Islet precursor cell (in vitro differentiated cells): ENCODE measurements around the gene C4BPB.
"Not testable (repeated sequence)": the region's sequence is repeated elsewhere in the genome, so short reads cannot be mapped to it uniquely, and the experiment has no call there.

ENCODE experiments used
- DNase-seq: peaks from one replicate; pipeline ENCODE4 v3.0.0-alpha.2; 2018

Gene C4BPB, protein sequence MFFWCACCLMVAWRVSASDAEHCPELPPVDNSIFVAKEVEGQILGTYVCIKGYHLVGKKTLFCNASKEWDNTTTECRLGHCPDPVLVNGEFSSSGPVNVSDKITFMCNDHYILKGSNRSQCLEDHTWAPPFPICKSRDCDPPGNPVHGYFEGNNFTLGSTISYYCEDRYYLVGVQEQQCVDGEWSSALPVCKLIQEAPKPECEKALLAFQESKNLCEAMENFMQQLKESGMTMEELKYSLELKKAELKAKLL

DNA sequence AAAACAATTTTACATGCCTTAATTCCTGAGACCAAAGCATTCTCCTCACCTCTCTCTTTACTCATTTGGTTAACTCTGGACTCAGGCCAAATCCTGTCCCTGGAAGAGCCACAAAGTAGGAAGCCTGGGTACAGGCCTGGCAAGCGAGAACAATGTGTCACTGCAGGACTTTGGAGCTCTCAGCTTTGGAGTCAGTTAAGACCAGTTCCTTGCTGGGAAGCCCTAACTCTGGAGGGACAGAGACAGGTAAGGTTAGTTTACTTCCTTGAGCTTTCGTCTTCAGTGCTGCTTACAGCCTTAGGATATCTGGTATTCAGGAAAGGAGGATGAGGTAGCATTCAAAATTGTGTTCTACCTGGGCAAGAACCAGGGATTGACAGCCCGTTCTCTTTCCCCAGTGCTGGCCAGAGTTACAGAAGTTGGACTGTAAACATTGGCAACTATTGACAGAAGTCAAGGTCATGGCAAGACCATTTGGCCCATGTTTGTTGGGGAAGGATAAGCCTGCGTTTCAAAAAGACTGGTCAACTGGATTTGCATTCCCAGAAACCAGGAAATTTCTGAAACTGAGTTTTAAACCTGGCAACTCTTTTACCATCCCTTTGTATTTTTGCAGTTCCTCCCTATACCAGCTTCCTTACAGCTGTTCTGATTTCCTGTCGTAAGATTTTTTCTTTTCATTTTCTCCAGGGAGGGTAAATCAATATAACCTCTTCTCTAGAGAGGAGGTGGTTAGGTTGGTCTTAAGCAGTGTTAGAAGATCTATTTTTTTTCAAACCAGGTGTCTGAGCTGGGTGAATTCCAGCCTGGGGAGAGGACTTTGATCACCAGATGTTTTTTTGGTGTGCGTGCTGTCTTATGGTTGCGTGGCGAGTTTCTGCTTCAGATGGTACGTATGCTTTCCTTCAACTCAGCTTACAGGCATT, at the start of gene C4BPB:
C4BPB (plus strand) TSS at position 160 of the 926 bp plus-strand sequence; CDS start at position 832, 672 bp downstream.
- no peak for DNase-seq

DNA sequence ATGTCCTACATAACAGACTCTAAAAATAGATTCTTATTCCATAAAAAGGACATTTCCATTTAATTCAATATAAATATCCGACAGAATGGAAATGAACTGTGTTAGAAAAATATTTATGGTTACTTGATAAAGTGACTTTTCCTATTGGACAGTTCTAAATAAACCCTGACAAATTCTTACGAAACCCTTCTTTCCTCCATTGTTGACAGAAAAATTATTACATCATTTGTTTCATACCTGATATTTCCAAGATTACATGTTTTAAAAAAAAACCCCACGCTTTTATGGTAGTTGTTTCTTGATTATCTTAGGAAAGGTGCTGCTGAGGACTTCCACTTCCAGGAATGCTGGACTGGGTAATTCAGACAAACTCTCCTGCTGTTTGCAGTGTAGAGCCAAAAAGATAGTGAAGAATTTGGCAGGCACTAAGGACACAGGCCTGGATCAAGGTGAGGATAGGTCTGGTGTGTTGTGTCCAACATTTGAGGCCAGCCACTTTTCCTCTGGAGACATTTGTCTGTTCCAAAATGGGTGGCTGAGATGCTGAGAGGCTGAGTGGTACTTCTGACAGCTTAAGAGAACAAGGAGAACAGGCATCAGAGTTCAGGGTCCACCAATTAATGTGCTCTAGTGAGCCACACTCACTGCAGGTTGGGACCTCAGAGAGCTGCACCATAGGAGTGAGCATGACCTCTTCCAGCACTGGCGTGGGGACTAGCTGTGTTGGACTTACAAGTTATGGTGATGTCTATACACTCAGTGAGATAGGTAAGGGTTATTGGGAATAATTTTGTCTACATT, 49.1 kb upstream of the C4BPB start:
- no peak for DNase-seq

DNA sequence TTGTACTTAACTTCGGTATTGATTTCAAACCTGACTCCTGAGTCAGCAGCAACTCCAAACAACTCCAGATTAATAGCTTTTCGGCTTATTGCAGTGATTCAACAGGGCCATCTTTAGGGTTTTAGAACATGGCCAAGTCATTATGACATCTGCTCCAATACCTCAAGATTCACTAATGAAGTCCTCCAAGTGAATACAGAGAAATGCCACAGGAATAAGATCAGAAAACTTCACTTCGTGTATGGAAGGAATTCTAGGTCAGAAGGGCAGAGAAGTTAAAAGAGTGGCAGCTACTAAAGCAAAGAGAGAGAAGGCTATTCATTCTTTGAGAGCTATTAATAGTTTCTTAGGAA, 48.5 kb upstream of the C4BPB start:
- DNase-seq = no peak

DNA sequence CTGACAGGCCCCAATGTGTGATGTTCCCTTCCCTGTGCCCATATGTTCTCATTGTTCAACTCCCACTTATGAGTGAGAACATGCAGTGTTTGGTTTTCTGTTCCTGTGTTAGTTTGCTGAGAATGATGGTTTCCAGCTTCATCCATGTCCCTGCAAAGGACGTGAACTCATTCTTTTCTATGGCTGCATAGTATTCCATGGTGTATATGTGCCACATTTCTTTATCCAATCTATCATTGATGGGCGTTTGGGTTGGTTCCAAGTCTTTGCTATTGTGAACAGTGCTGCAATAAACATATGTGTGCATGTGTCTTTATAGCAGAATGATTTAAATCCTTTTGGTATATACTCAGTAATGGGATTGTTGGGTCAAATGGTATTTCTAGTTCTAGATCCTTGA, 47.3 kb upstream of the C4BPB start:
- DNase-seq = not testable (repeated sequence)

DNA sequence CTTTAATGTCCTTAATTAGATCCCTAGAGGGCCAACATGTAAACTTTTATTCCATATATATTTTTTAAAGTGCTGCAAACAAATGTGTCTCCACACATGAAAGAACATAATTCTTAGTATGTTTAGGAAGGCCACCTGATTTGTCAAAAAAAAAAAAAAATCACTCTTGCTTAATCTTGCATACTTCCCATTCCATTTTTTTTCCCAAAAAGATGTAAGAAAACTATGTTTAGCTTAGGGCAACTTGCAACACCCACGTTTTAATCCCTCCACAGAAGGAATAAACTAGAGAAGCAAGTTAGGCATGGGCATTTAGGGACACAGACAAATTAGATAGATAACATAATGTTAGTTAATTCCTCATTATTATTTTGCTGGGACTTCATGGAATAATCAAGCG, 43.2 kb upstream of the C4BPB start:
- DNase-seq = no peak

DNA sequence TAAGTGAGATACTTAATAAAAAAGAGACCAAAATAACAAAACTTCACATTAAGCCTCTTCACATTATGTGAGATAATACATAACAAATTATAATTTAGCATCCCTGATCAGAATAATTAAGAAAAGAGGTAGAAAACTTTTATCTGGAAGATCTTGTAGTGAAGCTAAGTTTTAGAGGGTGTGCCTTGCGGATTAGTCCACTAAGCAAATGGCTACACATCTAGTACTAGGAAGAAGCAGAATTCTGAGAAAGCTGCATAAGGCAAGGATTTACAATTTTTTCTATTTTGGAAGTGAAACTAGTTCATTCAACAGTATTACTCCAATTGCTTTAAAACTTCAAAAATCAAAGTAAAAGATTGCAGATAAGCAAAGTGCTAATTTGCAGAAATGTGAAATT, 41.2 kb upstream of the C4BPB start:
- no peak for DNase-seq

DNA sequence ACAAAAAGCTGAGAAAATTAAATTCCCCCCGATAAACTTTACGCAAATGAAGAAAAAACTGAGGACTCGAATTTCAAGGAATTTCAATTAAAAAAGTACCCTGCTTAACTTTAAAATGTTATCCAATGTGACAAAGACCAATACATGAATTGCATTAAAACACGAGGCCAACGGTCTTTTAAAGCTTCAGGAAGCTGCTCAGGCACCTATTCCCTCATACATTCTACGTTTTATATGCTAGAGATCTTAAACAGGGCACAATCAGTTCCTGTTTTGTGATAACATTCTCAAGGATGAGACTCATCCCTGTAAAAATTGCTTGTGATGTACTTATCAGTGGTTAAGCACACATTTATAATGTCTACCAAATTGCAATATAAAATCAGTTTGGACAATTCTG, 40.6 kb upstream of the C4BPB start:
- no peak for DNase-seq

DNA sequence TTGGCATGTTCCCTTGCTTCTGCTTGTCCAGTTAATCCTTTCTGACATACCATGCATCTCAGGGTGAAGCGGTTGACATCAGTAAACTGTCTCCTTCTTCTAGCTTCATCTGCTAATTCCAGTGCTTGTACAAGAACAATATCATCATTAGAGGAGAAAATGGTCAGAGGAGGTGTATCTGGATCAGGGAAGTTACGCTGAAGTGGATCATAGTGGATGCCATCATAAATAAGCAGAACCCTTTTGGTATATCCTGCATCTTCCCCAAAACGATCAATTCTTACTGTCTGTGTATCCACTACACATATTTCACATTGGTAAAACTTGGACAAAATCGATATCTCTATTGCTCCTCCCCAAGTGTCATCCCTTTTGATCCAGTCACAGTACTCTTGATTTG, 39.6 kb upstream of the C4BPB start:
- peak; percentile 9 for DNase-seq

DNA sequence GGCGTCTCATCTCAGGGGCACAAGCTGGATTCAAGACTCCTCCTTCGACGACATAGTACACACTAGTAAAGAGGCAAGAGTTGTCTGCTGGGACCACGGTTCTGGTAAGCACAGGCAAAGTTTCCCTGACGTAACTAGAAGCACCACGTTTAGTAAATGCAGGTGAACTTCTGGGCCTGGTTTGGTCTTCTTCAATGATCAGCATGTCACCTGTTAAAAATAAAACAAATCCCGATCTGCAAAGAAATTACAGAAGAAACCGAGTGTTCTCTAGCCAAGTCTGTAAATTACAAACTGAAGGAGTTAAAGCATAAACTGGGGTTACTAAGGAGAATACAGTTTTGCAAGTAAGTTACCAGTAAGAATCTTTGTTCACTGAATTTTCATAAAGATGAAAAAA, 39.1 kb upstream of the C4BPB start:
- DNase-seq = peak; percentile 17

DNA sequence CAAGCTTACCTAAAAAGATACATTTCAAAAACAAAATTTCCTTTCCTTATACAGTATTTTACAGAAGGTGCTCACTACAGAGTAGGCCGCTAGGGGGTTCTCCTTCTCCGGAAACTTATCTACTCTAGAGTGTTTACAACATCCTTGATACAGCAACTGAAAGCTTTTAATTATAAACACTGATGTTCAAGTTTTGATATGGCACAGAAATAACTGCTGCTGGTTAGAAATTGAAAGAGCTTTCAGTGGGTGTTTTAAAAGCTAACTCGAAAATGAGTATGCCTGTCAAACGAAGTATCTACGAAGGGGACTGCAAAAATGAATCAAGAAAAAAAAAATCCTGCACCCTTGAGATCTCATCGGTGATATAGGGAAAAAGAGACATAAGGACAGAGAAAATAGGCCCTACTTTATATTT, 38.7 kb upstream of the C4BPB start:
- DNase-seq = peak; percentile 55

DNA sequence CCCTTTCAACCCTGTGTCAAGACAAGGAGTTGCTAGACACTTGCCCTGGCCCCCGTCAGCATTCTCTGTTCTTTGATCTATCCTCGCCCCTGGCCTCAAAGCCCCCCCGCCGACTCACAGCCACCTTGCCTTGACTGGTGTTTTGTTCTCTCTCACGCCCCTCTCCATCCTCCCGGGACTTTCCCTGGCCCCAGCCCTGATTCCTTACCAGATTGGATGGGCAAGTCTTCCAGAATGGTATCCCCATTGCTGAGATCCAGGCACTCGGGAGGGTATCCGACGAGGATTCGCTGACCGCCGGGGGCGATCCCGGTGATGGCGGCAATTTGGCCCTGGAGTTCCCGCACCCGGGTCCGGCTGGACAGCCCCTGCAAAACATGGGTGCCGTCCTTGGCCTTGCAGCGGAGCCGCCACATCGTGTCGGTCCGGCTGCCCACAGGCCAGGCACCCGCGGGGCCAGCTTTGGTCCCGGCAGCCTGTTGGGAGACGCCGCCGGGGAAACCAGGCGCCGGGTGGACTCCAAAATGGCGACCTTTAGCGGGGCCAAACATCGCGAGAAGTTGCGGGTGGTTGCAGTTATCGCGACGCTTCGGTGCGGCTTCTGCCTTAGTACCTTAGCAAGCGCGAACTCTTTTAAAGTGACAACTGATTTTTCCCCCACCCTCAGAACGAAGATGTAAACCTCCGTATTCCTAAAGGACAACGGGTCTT, 38.0 kb upstream of the C4BPB start:
- DNase-seq = peak; percentile 94

DNA sequence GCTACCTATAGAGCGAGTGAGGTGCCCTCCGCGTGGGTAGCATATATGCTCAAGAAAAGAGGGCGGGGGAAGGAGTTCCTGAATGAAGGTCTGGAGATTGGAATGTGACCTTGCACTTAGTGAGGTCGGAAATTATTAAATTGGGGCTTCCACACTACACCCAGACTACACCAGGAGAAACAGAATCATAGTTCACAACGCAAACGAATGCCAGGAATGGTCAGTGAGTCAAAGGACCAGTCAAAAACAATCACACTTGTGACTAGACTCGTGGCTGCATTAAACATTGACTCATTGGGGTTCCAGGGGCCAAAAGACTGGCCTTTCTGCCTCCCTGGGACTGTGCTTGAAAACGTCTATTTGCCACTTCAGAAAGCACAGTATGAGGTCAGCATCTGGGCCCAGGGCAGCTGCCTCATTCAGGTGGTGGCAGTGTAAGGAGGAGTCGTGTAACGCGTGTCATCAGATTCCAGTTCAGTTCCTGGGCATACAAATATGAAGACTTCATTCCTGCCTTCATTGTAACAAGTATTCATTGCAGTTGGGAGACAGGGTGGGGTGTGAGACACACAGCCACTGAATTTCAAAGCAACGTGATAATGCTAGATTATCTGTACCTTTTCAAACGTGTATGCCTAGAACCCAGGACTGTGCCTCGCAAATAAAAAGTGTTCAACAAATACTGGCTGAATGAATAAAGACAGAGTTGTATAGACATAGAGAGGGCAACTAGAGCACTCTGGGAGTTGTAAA, 37.3 kb upstream of the C4BPB start, which contains the start of gene YOD1:
YOD1 (minus strand) TSS at position 18 of the 753 bp plus-strand sequence. CDS start 178 bp downstream, outside the sequence.
- peak; percentile 66 for DNase-seq

DNA sequence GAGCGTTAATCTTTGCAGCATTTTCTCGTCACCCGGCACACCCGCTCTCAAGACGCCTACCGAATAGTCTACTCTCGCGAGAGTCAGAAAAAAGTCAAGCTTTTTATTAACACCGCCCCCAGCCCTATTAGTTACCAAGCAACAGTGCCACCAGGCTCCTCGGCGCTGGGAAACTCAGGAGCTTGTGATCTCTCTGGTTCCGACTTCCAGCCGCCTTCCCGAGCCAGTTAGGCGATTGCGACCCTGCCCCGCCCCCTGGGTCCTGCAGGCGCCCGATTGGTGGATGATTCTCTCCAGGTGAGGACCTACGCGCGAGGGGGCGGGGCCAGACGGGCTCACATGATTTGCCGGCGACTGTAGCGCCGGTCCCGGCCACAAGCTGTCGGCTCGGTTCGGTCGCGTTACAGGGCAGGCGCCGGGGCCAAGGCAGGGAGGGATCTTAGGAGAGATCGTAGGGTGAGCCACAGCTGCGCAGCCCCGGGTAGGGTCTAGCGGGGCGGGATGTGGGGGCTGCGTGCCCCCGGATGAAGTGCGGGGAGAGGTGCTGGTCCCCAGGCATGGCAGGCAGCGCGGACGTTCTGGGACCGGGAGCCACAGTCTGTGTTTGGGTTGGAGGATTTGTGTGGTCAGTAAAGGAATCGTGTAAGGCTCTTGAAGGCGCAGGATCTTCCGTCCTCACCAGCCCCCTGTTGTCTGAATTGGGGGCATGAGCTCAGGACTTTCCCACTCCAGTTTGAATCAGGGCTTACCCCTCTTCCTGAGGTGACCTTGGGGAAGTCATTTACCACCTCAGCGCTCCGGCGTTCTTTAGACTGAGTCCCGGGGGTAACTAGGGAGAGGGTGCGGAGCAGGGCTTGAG, 35.5 kb upstream of the C4BPB start, which contains the start of gene PFKFB2:
PFKFB2 (plus strand) TSS at position 365 of the 859 bp plus-strand sequence. CDS start 1,443 bp downstream, outside the sequence.
- DNase-seq = peak; percentile 100

DNA sequence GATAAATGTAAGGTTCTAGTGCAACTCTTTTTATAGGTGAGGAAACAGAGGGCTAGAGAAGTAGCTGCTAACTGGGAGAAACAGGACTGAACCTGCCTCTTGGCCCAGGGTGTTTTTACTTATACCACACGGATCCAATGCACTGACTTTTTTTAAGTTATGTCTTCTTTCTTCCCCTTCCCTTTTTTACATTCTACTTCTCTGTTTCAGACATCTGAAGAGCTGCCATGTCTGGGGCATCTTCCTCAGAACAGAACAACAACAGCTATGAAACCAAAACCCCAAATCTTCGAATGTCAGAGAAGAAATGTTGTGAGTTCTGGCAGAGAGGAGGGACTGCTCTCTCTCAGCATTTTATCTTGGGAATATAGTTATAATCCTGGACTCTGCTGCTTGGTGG, 34.2 kb upstream of the C4BPB start:
- peak; percentile 10 for DNase-seq

DNA sequence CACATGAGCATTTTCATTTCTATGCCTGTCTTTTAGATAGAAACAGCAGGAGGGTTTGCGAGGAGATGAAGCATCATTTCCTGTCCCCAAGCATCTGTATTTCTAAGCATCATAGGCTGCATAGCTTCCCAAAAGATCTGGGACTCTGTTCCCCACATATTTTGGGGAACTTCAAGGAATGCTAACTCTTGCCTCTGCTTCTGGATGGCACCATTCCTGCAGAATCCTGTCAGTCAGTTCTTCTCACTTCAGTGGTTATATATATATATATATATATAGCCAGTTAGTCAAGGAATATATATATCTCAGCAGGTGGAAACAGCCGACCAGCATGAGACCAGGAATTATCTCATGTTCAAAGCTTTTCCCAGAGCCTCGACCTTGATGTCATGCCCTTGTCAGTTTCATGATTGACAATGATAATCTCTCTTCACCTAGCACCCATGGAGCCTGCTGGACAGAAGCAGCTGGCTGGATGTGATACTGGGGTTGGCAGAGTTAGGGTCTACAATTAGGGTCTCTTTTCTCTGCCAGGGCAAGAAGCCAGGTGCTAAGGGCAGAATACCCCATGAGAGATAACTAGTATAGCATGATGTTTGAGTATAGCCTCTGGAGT, 33.2 kb upstream of the C4BPB start:
- peak; percentile 27 for DNase-seq

DNA sequence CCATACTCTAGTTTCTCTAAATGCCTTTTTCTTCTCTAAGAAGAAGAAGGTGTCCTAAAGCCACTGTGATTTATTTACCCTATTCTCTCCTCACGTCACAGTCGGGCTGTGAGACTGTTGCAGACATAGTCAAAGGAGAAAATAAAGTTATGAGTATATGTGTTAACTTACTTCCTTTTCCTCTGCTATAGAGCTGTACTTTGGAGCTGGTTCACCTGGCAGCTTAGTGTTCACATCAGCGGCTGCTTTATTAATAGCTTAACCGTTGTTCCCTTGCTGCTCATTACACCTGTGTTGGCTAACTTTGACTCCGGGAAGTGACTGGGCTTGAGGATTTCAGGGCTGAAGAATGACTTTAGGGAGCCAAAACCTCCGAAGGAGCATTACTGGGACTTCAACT, 32.0 kb upstream of the C4BPB start:
- DNase-seq = peak; percentile 4

DNA sequence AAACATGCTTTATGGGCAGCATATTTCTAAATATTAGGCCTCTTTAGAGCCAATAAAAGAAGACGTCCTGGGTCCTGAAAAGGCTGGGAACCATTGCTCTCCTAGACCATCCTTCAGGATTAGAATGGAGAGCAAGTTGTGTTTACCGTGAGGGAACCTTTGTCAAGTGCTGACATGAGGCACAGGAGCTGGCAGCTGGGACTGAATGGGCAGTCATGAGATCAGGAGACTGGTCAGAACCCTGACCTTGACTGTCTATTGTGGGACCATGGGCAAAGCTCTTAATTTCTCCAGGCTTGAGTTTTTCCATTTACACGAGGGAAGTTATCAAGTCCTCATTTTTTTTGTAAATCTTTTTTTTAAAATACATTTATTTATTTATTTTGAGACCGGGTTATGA, 30.4 kb upstream of the C4BPB start:
- DNase-seq = peak; percentile 16

DNA sequence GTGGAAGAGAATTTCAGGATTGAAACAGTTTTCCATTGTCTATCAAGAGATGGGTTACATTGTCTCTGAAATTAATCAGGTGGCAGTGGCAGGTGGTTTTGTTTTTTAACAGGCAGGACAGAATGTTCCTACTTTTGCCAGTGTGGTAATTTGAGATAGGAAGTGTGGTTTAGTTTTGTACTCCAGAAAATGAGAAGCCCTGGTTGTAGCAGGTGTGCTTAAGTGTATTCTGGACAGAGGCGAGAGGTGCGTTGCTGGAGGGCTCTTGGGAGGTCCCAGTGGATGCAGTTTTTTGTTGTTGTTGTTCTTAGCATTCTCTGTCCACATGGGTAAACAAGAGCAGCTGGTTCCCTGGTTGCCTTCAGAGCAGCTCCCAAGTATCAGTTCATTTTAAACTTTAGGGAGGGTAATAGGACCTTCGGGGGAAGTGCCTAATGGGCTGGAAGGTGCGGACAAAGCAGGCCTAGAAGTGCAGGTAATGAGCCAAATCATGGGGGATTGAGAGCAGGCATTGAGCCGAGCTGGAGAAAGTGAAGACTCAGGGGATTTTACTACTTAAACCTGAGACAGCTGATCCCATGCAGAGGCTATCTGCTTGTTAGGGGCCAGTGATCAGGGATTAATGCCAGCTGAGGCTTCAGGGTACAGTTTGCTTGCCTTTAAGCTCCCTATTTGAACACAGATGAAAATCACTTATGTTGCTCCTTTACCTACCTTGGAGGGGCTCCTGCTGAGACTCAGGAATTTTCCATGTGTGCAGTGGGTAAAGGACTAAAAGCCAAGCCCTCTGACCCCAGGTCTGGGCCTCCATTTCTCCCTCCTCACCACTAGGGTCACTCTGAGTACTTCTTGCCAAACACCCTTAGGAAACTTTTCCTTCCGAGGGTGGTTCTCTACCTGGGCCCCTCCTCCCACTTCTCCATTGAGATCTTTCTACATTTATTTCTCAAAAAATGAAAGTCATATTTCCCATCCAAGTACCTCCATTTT, 29.5 kb upstream of the C4BPB start:
- DNase-seq = peak; percentile 54

DNA sequence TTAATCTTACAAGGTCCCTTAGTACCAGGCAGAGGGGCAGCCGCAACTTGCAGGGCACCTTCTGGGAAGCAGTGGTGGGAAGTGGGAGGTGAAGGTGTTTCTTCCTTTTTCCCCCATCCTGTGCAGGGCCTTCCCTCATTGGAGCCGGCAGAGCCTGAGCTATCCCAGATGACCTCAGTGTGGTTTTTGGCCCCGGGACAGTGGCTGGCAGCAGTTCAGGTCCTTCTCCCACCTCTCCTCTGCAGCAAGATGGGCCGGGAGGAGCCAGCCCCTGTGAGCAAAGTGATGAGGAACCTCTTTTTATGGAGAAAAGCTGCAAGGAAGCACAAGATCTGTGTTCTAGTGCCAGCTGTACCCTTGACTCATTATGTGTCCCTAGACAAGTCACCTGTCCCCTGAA, 28.8 kb upstream of the C4BPB start:
- peak; percentile 32 for DNase-seq
